GM19438 (cell line): ENCODE measurements around the gene RALA.

Experiments used
- ATAC-seq: cut with Tn5 transposase; IDR thresholded peaks from one replicate; pipeline ENCODE4 v1.9.1; 2021; ENCODE audit warnings: low read depth; ENCODE audit not compliant: unreplicated experiment

RALA gene

DNA sequence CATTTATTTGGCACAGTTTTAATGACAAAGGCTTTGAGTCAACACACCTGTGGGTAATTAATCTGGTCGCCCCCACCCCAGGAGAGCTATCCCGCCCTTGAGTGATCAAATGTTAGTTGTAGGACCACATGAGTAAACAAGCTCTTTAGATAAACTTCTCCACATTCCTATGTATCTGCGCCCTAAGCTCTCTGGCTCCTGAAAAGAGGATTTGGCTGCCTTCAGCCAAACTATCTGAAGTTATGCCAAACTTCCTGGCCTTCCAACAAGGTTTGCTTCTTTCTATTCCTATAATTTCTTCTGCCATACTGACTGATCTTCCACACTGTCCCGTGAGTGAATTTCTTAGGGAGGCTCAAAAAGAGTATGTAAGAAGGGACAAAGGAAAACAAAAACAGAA lies 134.2 kb downstream of the RALA start:
- no peak for ATAC-seq
